Measurements from ENCODE around the gene ADAMTS15.

- TF ChIP-seq CTCF (IDR thresholded peaks at IDR 0.05) (no peak), POLR2A (IDR thresholded peaks at IDR 0.05) (no peak)
Measured at GRCh38 chr11:130441719-130442118, 6.7 kb upstream of the ADAMTS15 start.
